Measurements from ENCODE around the gene LYRM1.

- TF ChIP-seq CTCF (IDR thresholded peaks at IDR 0.05) (no peak), POLR2AphosphoS5 (IDR thresholded peaks at IDR 0.05; ENCODE audit: low read depth, low read length) (peak; percentile 45; the same call in 1 of the 2 replicates), JUND (IDR thresholded peaks at IDR 0.05) (peak; percentile 77), EZH2phosphoT487 (IDR thresholded peaks at IDR 0.05; ENCODE audit: borderline replicate concordance, low read depth) (no peak), SMC3 (IDR thresholded peaks at IDR 0.05; ENCODE audit: low read depth, low read length) (no peak), FOXM1 (IDR thresholded peaks at IDR 0.05; ENCODE audit: low read depth) (0 out of 2 replicates have a peak, but pooled peaks have one; percentile 36), PBX3 (IDR thresholded peaks at IDR 0.05) (peak; percentile 54), GABPA (IDR thresholded peaks at IDR 0.05; ENCODE audit: low read depth) (no peak), ELF1 (IDR thresholded peaks at IDR 0.05) (peak; percentile 23; the same call in 1 of the 2 replicates), CHD2 (IDR thresholded peaks at IDR 0.05; ENCODE audit: low read length, partially characterized antibody) (peak; percentile 30), YY1 (IDR thresholded peaks at IDR 0.05; ENCODE audit: low read depth) (no peak), EP300 (IDR thresholded peaks at IDR 0.05; ENCODE audit: borderline replicate concordance in 1 of 2, low read depth in 1 of 2, low read length in 1 of 2) (peak in 1 of 2 experiments; percentile 50; a peak in 1 of 4 replicates)
- TF ChIP-seq, protein P1, sequence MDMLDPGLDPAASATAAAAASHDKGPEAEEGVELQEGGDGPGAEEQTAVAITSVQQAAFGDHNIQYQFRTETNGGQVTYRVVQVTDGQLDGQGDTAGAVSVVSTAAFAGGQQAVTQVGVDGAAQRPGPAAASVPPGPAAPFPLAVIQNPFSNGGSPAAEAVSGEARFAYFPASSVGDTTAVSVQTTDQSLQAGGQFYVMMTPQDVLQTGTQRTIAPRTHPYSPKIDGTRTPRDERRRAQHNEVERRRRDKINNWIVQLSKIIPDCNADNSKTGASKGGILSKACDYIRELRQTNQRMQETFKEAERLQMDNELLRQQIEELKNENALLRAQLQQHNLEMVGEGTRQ (IDR thresholded peaks at IDR 0.05; ENCODE audit: borderline replicate concordance, low read depth, low read length) = no peak
These were observed 34.3 kb upstream of the LYRM1 start for GRCh38 chr16:20866145-20866772.
